HEK293 (cell line): ENCODE data around the gene SULT2B1.

Experiments used
- ZNF274 ChIP-seq, 2 experiments: fragments of 200-500 bp in 1 of 2; fragments of 450-650 bp in 1 of 2; sonication (Bioruptor generic) in 1 of 2; formaldehyde crosslinking in 1 of 2; IDR thresholded peaks; 2 replicates each; pipeline versions ENCODE4 v1.5.1 to v1.6.1; 2014 to 2016; ENCODE audit warnings: borderline replicate concordance in 1 of 2, inconsistent platforms in 1 of 2, low read length in 1 of 2, missing biosample characterization in 1 of 2, missing genetic modification characterization in 1 of 2
- ZNF426 ChIP-seq: fragments of 450-650 bp; formaldehyde crosslinking; IDR thresholded peaks from 2 replicates; pipeline ENCODE4 v1.5.1; 2017; ENCODE audit warnings: missing biosample characterization, missing genetic modification characterization, mild to moderate bottlenecking, inconsistent platforms, moderate library complexity
- ZNF558 ChIP-seq: fragments of 450-650 bp; formaldehyde crosslinking; IDR thresholded peaks from 2 replicates; pipeline ENCODE4 v1.5.1; 2016; ENCODE audit warnings: missing biosample characterization, missing genetic modification characterization
- ZNF626 ChIP-seq: fragments of 450-650 bp; sonication (Bioruptor Pico); formaldehyde crosslinking; IDR thresholded peaks from 2 replicates; pipeline ENCODE4 v1.5.1; 2018; ENCODE audit warnings: missing biosample characterization, missing genetic modification characterization, inconsistent platforms
- ZNF791 ChIP-seq: fragments of 450-650 bp; formaldehyde crosslinking; IDR thresholded peaks from 2 replicates; pipeline ENCODE4 v1.5.1; 2016; ENCODE audit warnings: missing biosample characterization, missing genetic modification characterization
- ZSCAN16 ChIP-seq: fragments of 450-650 bp; formaldehyde crosslinking; IDR thresholded peaks from 2 replicates; pipeline ENCODE4 v1.5.1; 2016; ENCODE audit warnings: missing biosample characterization, missing genetic modification characterization
- TF ChIP-seq, protein P1 (sequence below): fragments of 450-650 bp; formaldehyde crosslinking; IDR thresholded peaks from 2 replicates; pipeline ENCODE4 v1.5.1; 2016; ENCODE audit warnings: missing biosample characterization, missing genetic modification characterization
- TF ChIP-seq, protein P2 (sequence below): fragments of 450-650 bp; formaldehyde crosslinking; IDR thresholded peaks from 2 replicates; pipeline ENCODE4 v1.5.1; 2016; ENCODE audit warnings: missing biosample characterization, missing genetic modification characterization

DNA sequence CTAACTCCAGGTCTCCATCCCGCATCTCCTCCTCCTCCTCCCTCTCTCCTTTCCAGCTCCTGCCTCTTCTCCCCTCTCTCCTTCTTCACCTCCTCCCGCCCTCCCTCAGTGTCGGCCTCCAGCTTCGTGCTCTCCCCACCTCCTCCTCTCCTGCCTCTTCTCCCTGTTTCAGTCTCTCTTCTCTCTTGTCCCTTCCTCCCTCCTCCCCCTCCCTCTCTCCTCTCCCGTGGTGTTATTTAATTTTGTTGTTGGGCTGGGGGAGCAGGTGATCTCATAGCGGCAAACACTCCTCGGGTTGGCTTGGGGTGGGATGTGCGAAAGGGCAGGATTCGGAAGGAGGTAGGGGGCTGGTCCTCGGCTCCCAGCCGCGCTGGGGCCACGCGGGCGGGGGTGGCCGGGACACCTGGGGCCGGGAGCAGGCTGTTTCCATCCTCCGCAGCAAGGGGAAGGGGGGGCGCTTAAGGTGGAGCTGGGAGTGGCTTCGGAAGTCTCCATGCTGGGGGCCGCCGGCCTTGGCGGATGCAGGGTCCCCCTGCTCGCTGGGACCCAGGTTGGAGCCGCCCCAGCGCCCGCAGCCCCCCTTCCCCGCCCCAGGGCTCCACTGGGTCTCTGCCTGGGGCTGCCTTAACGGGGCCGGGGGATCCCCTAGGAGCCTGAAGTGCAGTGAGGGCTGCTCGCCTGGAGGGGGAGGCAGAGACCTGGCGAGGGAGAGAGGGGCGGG lies 94.2 kb downstream of the SULT2B1 start, which contains the start of gene CA11:
- TF ChIP-seq, protein P1, sequence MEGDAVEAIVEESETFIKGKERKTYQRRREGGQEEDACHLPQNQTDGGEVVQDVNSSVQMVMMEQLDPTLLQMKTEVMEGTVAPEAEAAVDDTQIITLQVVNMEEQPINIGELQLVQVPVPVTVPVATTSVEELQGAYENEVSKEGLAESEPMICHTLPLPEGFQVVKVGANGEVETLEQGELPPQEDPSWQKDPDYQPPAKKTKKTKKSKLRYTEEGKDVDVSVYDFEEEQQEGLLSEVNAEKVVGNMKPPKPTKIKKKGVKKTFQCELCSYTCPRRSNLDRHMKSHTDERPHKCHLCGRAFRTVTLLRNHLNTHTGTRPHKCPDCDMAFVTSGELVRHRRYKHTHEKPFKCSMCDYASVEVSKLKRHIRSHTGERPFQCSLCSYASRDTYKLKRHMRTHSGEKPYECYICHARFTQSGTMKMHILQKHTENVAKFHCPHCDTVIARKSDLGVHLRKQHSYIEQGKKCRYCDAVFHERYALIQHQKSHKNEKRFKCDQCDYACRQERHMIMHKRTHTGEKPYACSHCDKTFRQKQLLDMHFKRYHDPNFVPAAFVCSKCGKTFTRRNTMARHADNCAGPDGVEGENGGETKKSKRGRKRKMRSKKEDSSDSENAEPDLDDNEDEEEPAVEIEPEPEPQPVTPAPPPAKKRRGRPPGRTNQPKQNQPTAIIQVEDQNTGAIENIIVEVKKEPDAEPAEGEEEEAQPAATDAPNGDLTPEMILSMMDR (tag by site-specific recombination): peak; percentile 96
- TF ChIP-seq ZSCAN16 (tag by site-specific recombination) (no peak), ZNF426 (tag by site-specific recombination) (no peak), ZNF626 (tag by site-specific recombination) (no peak), ZNF791 (tag by site-specific recombination) (no peak; the same call in 1 of the 2 replicates), ZNF274 (IDR thresholded peaks at IDR 0.05; ENCODE audit: low read length) (no peak), ZNF274 (tag by site-specific recombination; IDR thresholded peaks at IDR 0.05; ENCODE audit: borderline replicate concordance) (no peak; the same call in 1 of the 2 replicates), ZNF558 (tag by site-specific recombination) (no peak)
- TF ChIP-seq, protein P2, sequence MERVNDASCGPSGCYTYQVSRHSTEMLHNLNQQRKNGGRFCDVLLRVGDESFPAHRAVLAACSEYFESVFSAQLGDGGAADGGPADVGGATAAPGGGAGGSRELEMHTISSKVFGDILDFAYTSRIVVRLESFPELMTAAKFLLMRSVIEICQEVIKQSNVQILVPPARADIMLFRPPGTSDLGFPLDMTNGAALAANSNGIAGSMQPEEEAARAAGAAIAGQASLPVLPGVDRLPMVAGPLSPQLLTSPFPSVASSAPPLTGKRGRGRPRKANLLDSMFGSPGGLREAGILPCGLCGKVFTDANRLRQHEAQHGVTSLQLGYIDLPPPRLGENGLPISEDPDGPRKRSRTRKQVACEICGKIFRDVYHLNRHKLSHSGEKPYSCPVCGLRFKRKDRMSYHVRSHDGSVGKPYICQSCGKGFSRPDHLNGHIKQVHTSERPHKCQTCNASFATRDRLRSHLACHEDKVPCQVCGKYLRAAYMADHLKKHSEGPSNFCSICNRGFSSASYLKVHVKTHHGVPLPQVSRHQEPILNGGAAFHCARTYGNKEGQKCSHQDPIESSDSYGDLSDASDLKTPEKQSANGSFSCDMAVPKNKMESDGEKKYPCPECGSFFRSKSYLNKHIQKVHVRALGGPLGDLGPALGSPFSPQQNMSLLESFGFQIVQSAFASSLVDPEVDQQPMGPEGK: peak; percentile 98
